Esophagus muscularis mucosa (tissue), 4 donors: ENCODE data around the gene LYPLAL1. TPM values are rescaled to one million over a fixed set of nuclear protein-coding genes. Genes with fewer than 3 reads are reported as not detected.

Source experiments
- DNase-seq: peaks from one replicate; pipeline ENCODE4 v3.0.0-alpha.2; 2017; ENCODE audit errors: extremely low spot score
- H3K27ac ChIP-seq, 4 donors: fragments of 200-600 bp; sonication (generic); replicated peaks in 1 of 4; 1 replicate in 3 of 4; 2 replicates in 1 of 4; pipeline ENCODE4 v1.5.1; 2016 to 2019; ENCODE audit warnings: mild to moderate bottlenecking in 1 of 4
- H3K27me3 ChIP-seq, 4 donors: fragments of 200-600 bp; sonication (generic); one replicate each; pipeline versions ENCODE4 v1.5.1 to v1.6.0; 2016 to 2019
- H3K36me3 ChIP-seq, 4 donors: fragments of 200-600 bp; sonication (generic); one replicate each; pipeline ENCODE4 v1.5.1; 2016 to 2019
- H3K4me1 ChIP-seq, 4 donors: fragments of 200-600 bp; sonication (generic); one replicate each; pipeline ENCODE4 v1.5.1; 2016 to 2019
- H3K4me3 ChIP-seq, 4 donors: fragments of 200-600 bp; sonication (generic); 1 replicate in 2 of 4; 2 replicates in 2 of 4; pipeline ENCODE4 v1.5.1; 2016 to 2019; ENCODE audit warnings: mild to moderate bottlenecking in 4 of 4, moderate library complexity in 1 of 4
- H3K9me3 ChIP-seq, 4 donors: fragments of 200-600 bp; sonication (generic); 1 replicate in 3 of 4; 2 replicates in 1 of 4; pipeline ENCODE4 v1.5.1; 2016 to 2019
- CTCF ChIP-seq, 3 experiments: fragments of 200-600 bp in 2 of 3; fragments of 450-650 bp in 1 of 3; sonication (generic) in 2 of 3; IDR thresholded peaks; one replicate each; pipeline ENCODE4 v1.5.1; 2017 to 2019; ENCODE audit warnings: antibody characterized with exemption in 3 of 3, mild to moderate bottlenecking in 2 of 3, moderate library complexity in 1 of 3
- EP300 ChIP-seq: sonication (generic); formaldehyde crosslinking; IDR thresholded peaks from one replicate; pipeline ENCODE4 v1.6.1; 2017; ENCODE audit warnings: antibody characterized with exemption
- POLR2A ChIP-seq: fragments of 450-650 bp; IDR thresholded peaks from one replicate; pipeline ENCODE4 v1.6.1; 2017; ENCODE audit warnings: antibody characterized with exemption, moderate library complexity, mild to moderate bottlenecking, low read depth
- POLR2AphosphoS5 ChIP-seq, 2 donors: sonication (generic); formaldehyde crosslinking; IDR thresholded peaks; one replicate each; pipeline ENCODE4 v1.6.1; 2017; ENCODE audit warnings: antibody characterized with exemption in 2 of 2
- WGBS: methylation state at CpG from one replicate; pipeline ENCODE4 v1.1.5; 2018; 5-methylcytosine and 5-hydroxymethylcytosine counted together
- intact Hi-C: fragments of 100-400 bp; cut with DNase I; formaldehyde crosslinking; loops from one replicate; pipeline ENCODE4 v1.15.1; 2023
- total RNA-seq, 4 donors: library from RNA; depleted of rRNA; stranded (reverse); fragments of >200 nt; gene quantifications; one replicate each; pipeline versions ENCODE4 v1.1.0 to v1.2.1, GENCODE V29; 2016

The LYPLAL1 gene
- total RNA-seq, 4 donors from 2014 or later, result 13.8 to 21.6 (median 16.9) TPM

GRCh38 chr1:219228058-219228419, 54.4 kb downstream of the LYPLAL1 start:
- Histone ChIP-seq H3K4me3 (no peak overlapping the region), H3K4me1 (no peaks in the 10 kb centered on the region), H3K36me3 (peaks cover 0 to 18% (median 11%) of the 10 kb centered on the region in 4 donors), H3K27ac (no peak overlapping the region), H3K9me3 (no peaks in the 10 kb centered on the region), H3K27me3 (no peaks in the 10 kb centered on the region)
- intact Hi-C loops, result no loop called here
- 97% methylated on average over 5 of the region's 5 CpGs for WGBS
- no peak for TF ChIP-seq EP300
- no peak for TF ChIP-seq POLR2A
- no peak for TF ChIP-seq CTCF (IDR thresholded peaks at IDR 0.05)
- no peak for TF ChIP-seq POLR2AphosphoS5 (IDR thresholded peaks at IDR 0.05)
- no peak for DNase-seq

- Histone ChIP-seq H3K36me3 (peaks cover 0 to 17% (median 11%) of the 10 kb centered on the region in 4 donors), H3K27ac (no peak overlapping the region), H3K4me3 (no peak overlapping the region), H3K27me3 (no peaks in the 10 kb centered on the region), H3K4me1 (no peaks in the 10 kb centered on the region), H3K9me3 (no peaks in the 10 kb centered on the region)
- 86% methylated on average over 2 of the region's 2 CpGs for WGBS
- DNase-seq, result no peak
- TF ChIP-seq POLR2A (no peak), CTCF (IDR thresholded peaks at IDR 0.05) (no peak), EP300 (no peak), POLR2AphosphoS5 (IDR thresholded peaks at IDR 0.05) (no peak)
- intact Hi-C loops, result no loop called here
These were observed 59.2 kb downstream of the LYPLAL1 start for GRCh38 chr1:219232890-219233289.

GRCh38 chr1:219235903-219236481, 62.3 kb downstream of the LYPLAL1 start:
- Histone ChIP-seq H3K9me3 (no peaks in the 10 kb centered on the region), H3K36me3 (no peaks in the 10 kb centered on the region), H3K27me3 (no peaks in the 10 kb centered on the region), H3K27ac (no peak overlapping the region), H3K4me1 (peaks cover 0 to 12% (median 10%) of the 10 kb centered on the region in 4 donors), H3K4me3 (no peak overlapping the region)
- 91% methylated on average over 2 of the region's 2 CpGs for whole genome bisulfite sequencing
- DNase-seq, result no peak
- TF ChIP-seq POLR2AphosphoS5 (IDR thresholded peaks at IDR 0.05) (no peak), POLR2A (no peak), EP300 (no peak), CTCF (IDR thresholded peaks at IDR 0.05) (no peak)
- intact Hi-C loops, result no loop called here

GRCh38 chr1:219236933-219237610, 63.4 kb downstream of the LYPLAL1 start:
- Histone ChIP-seq H3K36me3 (no peaks in the 10 kb centered on the region), H3K4me3 (no peak overlapping the region), H3K9me3 (no peaks in the 10 kb centered on the region), H3K27ac (no peak overlapping the region), H3K4me1 (peaks cover 0 to 12% (median 10%) of the 10 kb centered on the region in 4 donors), H3K27me3 (no peaks in the 10 kb centered on the region)
- DNase-seq, result no peak
- 96% methylated on average over 5 of the region's 5 CpGs for WGBS
- intact Hi-C loops, result no loop called here
- TF ChIP-seq CTCF (IDR thresholded peaks at IDR 0.05) (no peak), POLR2AphosphoS5 (IDR thresholded peaks at IDR 0.05) (no peak), EP300 (no peak), POLR2A (no peak)
